Measurements from ENCODE around the gene CD200R1L.

DNA sequence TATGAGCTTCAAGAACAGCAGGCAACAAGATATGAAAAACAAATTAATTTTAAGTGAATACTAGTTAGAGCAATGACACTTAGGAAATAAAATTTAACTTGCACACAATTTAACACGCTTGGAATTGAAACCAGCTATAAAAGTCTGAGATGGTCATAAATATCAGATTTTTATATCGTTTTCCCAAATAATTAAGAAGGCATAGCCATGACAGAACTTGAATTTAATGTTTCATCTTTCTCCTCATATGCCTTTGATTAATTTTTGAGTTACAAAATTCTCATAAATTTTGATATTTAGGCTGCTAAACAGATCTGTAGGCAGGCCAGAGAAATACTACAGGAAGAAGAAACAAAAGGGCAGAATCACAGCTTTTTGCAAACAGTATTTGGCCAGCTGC is 38.5 kb downstream of the CD200R1L start:
- TF ChIP-seq, protein P1, sequence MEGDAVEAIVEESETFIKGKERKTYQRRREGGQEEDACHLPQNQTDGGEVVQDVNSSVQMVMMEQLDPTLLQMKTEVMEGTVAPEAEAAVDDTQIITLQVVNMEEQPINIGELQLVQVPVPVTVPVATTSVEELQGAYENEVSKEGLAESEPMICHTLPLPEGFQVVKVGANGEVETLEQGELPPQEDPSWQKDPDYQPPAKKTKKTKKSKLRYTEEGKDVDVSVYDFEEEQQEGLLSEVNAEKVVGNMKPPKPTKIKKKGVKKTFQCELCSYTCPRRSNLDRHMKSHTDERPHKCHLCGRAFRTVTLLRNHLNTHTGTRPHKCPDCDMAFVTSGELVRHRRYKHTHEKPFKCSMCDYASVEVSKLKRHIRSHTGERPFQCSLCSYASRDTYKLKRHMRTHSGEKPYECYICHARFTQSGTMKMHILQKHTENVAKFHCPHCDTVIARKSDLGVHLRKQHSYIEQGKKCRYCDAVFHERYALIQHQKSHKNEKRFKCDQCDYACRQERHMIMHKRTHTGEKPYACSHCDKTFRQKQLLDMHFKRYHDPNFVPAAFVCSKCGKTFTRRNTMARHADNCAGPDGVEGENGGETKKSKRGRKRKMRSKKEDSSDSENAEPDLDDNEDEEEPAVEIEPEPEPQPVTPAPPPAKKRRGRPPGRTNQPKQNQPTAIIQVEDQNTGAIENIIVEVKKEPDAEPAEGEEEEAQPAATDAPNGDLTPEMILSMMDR (IDR thresholded peaks at IDR 0.05): no peak
- TF ChIP-seq EP300 (IDR thresholded peaks at IDR 0.05; ENCODE audit: low read depth) (no peak), POLR2A (IDR thresholded peaks at IDR 0.05) (no peak), POLR2AphosphoS5 (IDR thresholded peaks at IDR 0.05) (no peak)

Data from transverse colon (tissue), 4 donors.